ENCODE measurements around the gene ABITRAM. TPM values are rescaled to one million over a fixed set of nuclear protein-coding genes. Genes with fewer than 3 reads are reported as not detected.
A peak's percentile ranks its signal among the peaks of the same experiment; 100 is the strongest.
"Not testable (repeated sequence)": the region's sequence is repeated elsewhere in the genome, so short reads cannot be mapped to it uniquely, and the experiment has no call there.

ABITRAM gene
- total and polyA plus RNA-seq, 8 donors, result 0.29 to 19.4 (median 7.2) TPM; not detected in 1

DNA sequence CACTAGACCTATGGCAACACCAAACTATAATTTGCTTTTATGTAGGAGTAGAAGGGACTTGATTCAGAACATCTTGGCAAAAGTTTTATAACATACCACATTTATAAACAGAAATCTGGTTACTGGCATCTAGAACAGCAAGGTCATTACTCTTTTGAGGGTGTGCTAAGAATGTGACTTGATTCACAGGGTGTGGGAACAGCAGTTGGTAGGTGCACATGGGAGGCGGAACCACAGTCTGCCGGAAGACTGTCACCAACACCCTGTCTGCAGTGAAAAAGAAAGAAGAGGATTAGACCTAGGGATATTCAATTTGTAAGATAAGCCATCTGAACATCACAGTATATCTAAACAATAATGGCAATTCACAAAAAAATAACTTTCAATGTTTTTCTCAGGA lies 23.3 kb upstream of the ABITRAM start:
- Histone ChIP-seq H3K4me3 (no peak overlapping the region), H3K27ac (no peak overlapping the region), H3K27me3 (no peaks in the 10 kb centered on the region), H3K4me1 (no peaks in the 10 kb centered on the region), H3K9me3 (no peaks in the 10 kb centered on the region), H3K36me3 (peaks cover 48 to 100% (median 98%) of the 10 kb centered on the region in 4 donors)
- TF ChIP-seq EP300 (IDR thresholded peaks at IDR 0.05) (no peak), POLR2AphosphoS5 (IDR thresholded peaks at IDR 0.05) (no peak), POLR2A (IDR thresholded peaks at IDR 0.05) (no peak)
- TF ChIP-seq, protein P1, sequence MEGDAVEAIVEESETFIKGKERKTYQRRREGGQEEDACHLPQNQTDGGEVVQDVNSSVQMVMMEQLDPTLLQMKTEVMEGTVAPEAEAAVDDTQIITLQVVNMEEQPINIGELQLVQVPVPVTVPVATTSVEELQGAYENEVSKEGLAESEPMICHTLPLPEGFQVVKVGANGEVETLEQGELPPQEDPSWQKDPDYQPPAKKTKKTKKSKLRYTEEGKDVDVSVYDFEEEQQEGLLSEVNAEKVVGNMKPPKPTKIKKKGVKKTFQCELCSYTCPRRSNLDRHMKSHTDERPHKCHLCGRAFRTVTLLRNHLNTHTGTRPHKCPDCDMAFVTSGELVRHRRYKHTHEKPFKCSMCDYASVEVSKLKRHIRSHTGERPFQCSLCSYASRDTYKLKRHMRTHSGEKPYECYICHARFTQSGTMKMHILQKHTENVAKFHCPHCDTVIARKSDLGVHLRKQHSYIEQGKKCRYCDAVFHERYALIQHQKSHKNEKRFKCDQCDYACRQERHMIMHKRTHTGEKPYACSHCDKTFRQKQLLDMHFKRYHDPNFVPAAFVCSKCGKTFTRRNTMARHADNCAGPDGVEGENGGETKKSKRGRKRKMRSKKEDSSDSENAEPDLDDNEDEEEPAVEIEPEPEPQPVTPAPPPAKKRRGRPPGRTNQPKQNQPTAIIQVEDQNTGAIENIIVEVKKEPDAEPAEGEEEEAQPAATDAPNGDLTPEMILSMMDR (IDR thresholded peaks at IDR 0.05), result no peak
- no peak for DNase-seq
- intact Hi-C loops (cut with DNase I; ENCODE audit: low total_unique reads), result no loop called here
- 91 to 100% (median 97%) methylated on average over 2 of the region's 2 CpGs for WGBS, 5 donors

DNA sequence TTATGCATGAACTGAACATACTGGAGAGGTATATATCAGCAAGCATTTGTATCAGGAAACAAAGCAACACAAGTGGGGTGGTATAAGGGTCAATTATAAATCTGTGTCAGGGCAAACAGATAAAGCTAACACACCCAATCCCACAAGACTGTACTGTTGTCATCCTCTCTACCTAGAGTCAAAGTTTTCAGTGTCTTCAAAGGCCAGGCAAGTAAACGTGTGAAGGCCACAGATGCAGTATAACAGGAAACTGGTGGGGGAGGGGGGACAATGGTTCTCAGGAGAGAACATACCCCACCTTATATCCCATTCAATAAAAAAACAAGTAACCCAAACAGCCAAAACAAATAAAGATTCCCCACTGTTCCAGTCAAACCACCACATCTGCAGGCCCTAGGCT lies 22.4 kb upstream of the ABITRAM start:
- intact Hi-C loops (cut with DNase I; ENCODE audit: low total_unique reads), result no loop called here
- WGBS, 5 donors, result 28 to 38% (median 33%) methylated on average over 1 of the region's 1 CpG

DNA sequence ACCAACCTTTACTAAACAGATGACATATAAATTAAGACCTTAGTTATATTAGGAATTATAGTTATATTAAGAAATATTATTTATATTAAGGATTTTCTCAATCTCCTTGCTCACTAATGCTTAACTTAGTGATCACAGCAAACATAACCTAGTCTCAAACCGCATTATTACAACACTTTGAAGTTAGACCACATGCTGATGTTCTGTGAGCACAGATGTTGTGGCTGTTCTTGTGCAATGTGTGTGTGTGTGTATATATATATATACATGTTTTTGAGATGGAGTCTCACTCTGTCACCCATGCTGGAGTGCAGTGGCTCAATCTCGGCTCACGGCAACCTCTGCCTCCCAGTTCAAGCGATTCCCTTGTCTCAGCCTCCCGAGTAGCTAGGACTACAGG lies 20.8 kb upstream of the ABITRAM start:
- WGBS, 5 donors, result 81 to 97% (median 94%) methylated on average over 5 of the region's 5 CpGs
- no peak overlapping the region for H3K27ac ChIP-seq
- DNase-seq, result no peak
- no peak overlapping the region for H3K4me3 ChIP-seq
- no peak for TF ChIP-seq EP300 (IDR thresholded peaks at IDR 0.05)
- TF ChIP-seq, protein P1 (IDR thresholded peaks at IDR 0.05), result no peak
- no peak for TF ChIP-seq POLR2A (IDR thresholded peaks at IDR 0.05)
- TF ChIP-seq POLR2AphosphoS5 (IDR thresholded peaks at IDR 0.05), result no peak
- no peaks in the 10 kb centered on the region for H3K4me1 ChIP-seq
- H3K36me3 ChIP-seq, result peaks cover 48 to 100% (median 98%) of the 10 kb centered on the region in 4 donors
- H3K9me3 ChIP-seq, result no peaks in the 10 kb centered on the region
- H3K27me3 ChIP-seq, result no peaks in the 10 kb centered on the region
- intact Hi-C loops (cut with DNase I; ENCODE audit: low total_unique reads), result no loop called here

More for the DNA sequence above, 22.4 kb upstream of the ABITRAM start:
- Histone ChIP-seq H3K27me3 (no peaks in the 10 kb centered on the region), H3K4me1 (no peaks in the 10 kb centered on the region), H3K9me3 (no peaks in the 10 kb centered on the region), H3K27ac (no peak overlapping the region), H3K4me3 (no peak overlapping the region), H3K36me3 (peaks cover 45 to 100% (median 98%) of the 10 kb centered on the region in 4 donors)
- TF ChIP-seq POLR2AphosphoS5 (IDR thresholded peaks at IDR 0.05), result no peak
- no peak for TF ChIP-seq POLR2A (IDR thresholded peaks at IDR 0.05)
- TF ChIP-seq, protein P1 (IDR thresholded peaks at IDR 0.05), result no peak
- TF ChIP-seq EP300 (IDR thresholded peaks at IDR 0.05), result no peak
- peak in 1 of 2 donors; percentile 31 for DNase-seq

DNA sequence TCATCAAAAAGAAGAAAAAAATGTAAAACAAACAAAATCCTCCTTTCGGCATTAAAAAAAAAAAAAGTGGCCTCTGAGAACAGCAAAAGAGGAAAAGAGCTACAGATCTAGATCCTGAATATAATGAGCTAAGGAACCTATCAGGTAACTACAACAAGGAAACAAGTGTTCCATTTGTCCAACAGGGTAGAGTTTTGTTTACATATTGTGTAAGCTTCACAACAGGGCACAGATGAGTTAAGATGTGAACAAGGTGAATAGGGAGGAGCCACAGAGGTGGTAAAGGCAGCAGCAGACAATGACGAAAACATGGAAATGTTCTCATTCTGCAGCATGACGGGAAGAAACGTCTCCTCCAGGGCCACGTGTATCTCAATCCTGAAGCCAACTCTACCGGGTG lies 14.7 kb upstream of the ABITRAM start:
- Histone ChIP-seq H3K9me3 (no peaks in the 10 kb centered on the region), H3K4me3 (no peak overlapping the region), H3K4me1 (no peaks in the 10 kb centered on the region), H3K36me3 (peaks cover 40 to 100% (median 99%) of the 10 kb centered on the region in 4 donors), H3K27me3 (no peaks in the 10 kb centered on the region), H3K27ac (no peak overlapping the region)
- intact Hi-C loops (cut with DNase I; ENCODE audit: low total_unique reads), result no loop called here
- 80 to 88% (median 85%) methylated on average over 6 of the region's 6 CpGs for WGBS, 5 donors
- no peak for TF ChIP-seq POLR2A (IDR thresholded peaks at IDR 0.05)
- TF ChIP-seq, protein P1 (IDR thresholded peaks at IDR 0.05), result no peak
- TF ChIP-seq POLR2AphosphoS5 (IDR thresholded peaks at IDR 0.05), result no peak
- no peak for TF ChIP-seq EP300 (IDR thresholded peaks at IDR 0.05)
- peak in 1 of 2 donors; percentile 7 for DNase-seq

DNA sequence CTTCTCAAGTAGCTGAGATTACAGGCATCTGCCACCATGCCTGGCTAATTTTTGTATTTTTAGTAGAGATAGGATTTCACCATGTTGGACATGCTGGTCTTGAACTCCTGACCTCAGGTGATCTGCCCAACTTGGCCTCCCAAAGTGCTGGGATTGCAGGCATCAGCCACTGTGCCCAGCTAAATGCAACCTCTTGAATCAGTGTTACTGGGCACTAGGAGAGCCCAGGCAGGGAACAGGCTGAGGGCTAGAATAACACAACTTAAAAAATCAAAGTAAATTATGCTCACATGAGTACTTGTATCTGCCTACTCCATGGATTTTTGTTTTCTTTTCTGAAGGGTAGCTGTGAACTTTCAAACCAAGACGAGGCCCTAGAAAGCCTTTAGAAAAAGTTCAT lies 13.8 kb upstream of the ABITRAM start:
- H3K27ac ChIP-seq; H3K4me3 ChIP-seq; H3K9me3 ChIP-seq; H3K27me3 ChIP-seq; H3K4me1 ChIP-seq; DNase-seq; intact Hi-C loops (cut with DNase I; ENCODE audit: low total_unique reads): not testable (repeated sequence)
- peaks cover 42 to 100% (median 99%) of the 10 kb centered on the region in 4 donors for H3K36me3 ChIP-seq
- 82 to 97% (median 94%) methylated on average over 1 of the region's 1 CpG for WGBS, 5 donors
